Measurements from ENCODE around the gene GFOD1.

GRCh38 chr6:13528777-13529343, 41.5 kb upstream of the GFOD1 start:
- TF ChIP-seq CTCF (conservative IDR thresholded peaks at IDR 0.05 in 1 of 2, IDR thresholded peaks at IDR 0.05 in 1 of 2; ENCODE audit: low read depth in 1 of 2, low read length in 2 of 2): no peak
- no peak for TF ChIP-seq EZH2 (IDR thresholded peaks at IDR 0.05; ENCODE audit: low read length, missing control alignments)

All from fibroblast of lung (primary cell).